Hepatocyte (in vitro differentiated cells): ENCODE results near the gene EYS. TPM values are rescaled to one million over a fixed set of nuclear protein-coding genes. Genes with fewer than 3 reads are reported as not detected.

Experiments used
- DNase-seq: peaks from one replicate; pipeline ENCODE4 v3.0.0-alpha.2; 2016; ENCODE audit warnings: low spot score
- H2AFZ ChIP-seq: fragments of 200-600 bp; sonication (generic); 2 replicates; pipeline ENCODE4 v1.6.0; 2016; ENCODE audit warnings: antibody characterized with exemption, mild to moderate bottlenecking
- H3K27ac ChIP-seq: fragments of 200-600 bp; sonication (generic); 2 replicates; pipeline ENCODE4 v1.5.1; 2016; ENCODE audit warnings: mild to moderate bottlenecking
- H3K27me3 ChIP-seq: fragments of 200-600 bp; sonication (generic); 2 replicates; pipeline ENCODE4 v1.6.1; 2016
- H3K36me3 ChIP-seq: fragments of 200-600 bp; sonication (generic); replicated peaks from 2 replicates; pipeline ENCODE4 v1.5.1; 2016; ENCODE audit warnings: low read depth; ENCODE audit not compliant: insufficient read depth
- H3K4me1 ChIP-seq: fragments of 200-600 bp; sonication (generic); 2 replicates; pipeline ENCODE4 v1.5.1; 2016; ENCODE audit warnings: mild to moderate bottlenecking, moderate library complexity; ENCODE audit not compliant: insufficient read depth
- H3K4me2 ChIP-seq: fragments of 200-600 bp; sonication (generic); 2 replicates; pipeline ENCODE4 v1.6.0; 2016
- H3K4me3 ChIP-seq: fragments of 200-600 bp; sonication (generic); 2 replicates; pipeline ENCODE4 v1.5.1; 2016; ENCODE audit warnings: mild to moderate bottlenecking
- H3K79me2 ChIP-seq: fragments of 200-600 bp; sonication (generic); 2 replicates; pipeline ENCODE4 v1.6.0; 2017; ENCODE audit warnings: mild to moderate bottlenecking
- H3K9me2 ChIP-seq: fragments of 200-600 bp; sonication (generic); replicated peaks from 2 replicates; pipeline ENCODE4 v1.6.0; 2017; ENCODE audit warnings: mild to moderate bottlenecking; ENCODE audit not compliant: insufficient read depth
- H3K9me3 ChIP-seq: fragments of 200-600 bp; sonication (generic); 2 replicates; pipeline ENCODE4 v1.5.1; 2016; ENCODE audit warnings: low read depth, mild to moderate bottlenecking
- H4K20me1 ChIP-seq: fragments of 200-600 bp; sonication (generic); 2 replicates; pipeline ENCODE4 v1.6.0; 2016; ENCODE audit warnings: mild to moderate bottlenecking; ENCODE audit not compliant: insufficient read depth, poor library complexity, severe bottlenecking
- CTCF ChIP-seq: fragments of 200-600 bp; sonication (generic); IDR thresholded peaks from 2 replicates; pipeline ENCODE4 v1.5.1; 2016; ENCODE audit warnings: antibody characterized with exemption, mild to moderate bottlenecking; ENCODE audit not compliant: poor library complexity
- EZH2 ChIP-seq: fragments of 200-600 bp; sonication (generic); IDR thresholded peaks from 2 replicates; pipeline ENCODE4 v1.6.1; 2016; ENCODE audit warnings: antibody characterized with exemption, mild to moderate bottlenecking, borderline replicate concordance
- EZH2phosphoT487 ChIP-seq: fragments of 200-600 bp; sonication (generic); IDR thresholded peaks from one replicate; pipeline ENCODE4 v1.6.1; 2018; ENCODE audit warnings: antibody characterized with exemption, mild to moderate bottlenecking, low read depth, moderate library complexity; ENCODE audit not compliant: unreplicated experiment, severe bottlenecking
- WGBS: methylation state at CpG from one replicate; pipeline ENCODE4 v1.1.6; 2016; ENCODE audit warnings: low lambda C conversion rate; ENCODE audit errors: missing lambda C conversion rate; 5-methylcytosine and 5-hydroxymethylcytosine counted together
- polyA plus RNA-seq: library from polyadenylated mRNA; unstranded; fragments of >200 nt; fragmentation: Nextera tagmentation; extraction: Ambion mirVana; gene quantifications from 2 replicates; pipeline ENCODE4 v1.2.1, GENCODE V29; 2016
- total RNA-seq: library from RNA; depleted of rRNA; stranded (reverse); fragments of >200 nt; gene quantifications from 2 replicates; pipeline ENCODE4 v1.2.3, GENCODE V29; 2014

The EYS gene
- total and polyA plus RNA-seq, 2 experiments from 2014 or later = 0.57 to 0.68 TPM

- H2AFZ ChIP-seq = no peak overlapping the region
- no peaks in the 10 kb centered on the region for H3K4me1 ChIP-seq
- DNase-seq = no peak
- no peaks in the 10 kb centered on the region for H3K36me3 ChIP-seq
- no peak overlapping the region for H3K4me3 ChIP-seq
- TF ChIP-seq CTCF = no peak
- TF ChIP-seq EZH2phosphoT487 = no peak
- TF ChIP-seq EZH2 = no peak
- 90% methylated on average over 6 of the region's 6 CpGs for WGBS
- H3K27me3 ChIP-seq = no peaks in the 10 kb centered on the region
- no peak overlapping the region for H3K4me2 ChIP-seq
- H3K9me2 ChIP-seq = no peaks in the 10 kb centered on the region
- no peaks in the 10 kb centered on the region for H3K79me2 ChIP-seq
- H3K9me3 ChIP-seq = no peaks in the 10 kb centered on the region
- no peaks in the 10 kb centered on the region for H4K20me1 ChIP-seq
- H3K27ac ChIP-seq = no peak overlapping the region
Measured at GRCh38 chr6:64861039-64861651, 845.9 kb downstream of the EYS start.

- WGBS = 85% methylated on average over 2 of the region's 2 CpGs
Measured at GRCh38 chr6:64860203-64860602, 846.8 kb downstream of the EYS start.

DNA sequence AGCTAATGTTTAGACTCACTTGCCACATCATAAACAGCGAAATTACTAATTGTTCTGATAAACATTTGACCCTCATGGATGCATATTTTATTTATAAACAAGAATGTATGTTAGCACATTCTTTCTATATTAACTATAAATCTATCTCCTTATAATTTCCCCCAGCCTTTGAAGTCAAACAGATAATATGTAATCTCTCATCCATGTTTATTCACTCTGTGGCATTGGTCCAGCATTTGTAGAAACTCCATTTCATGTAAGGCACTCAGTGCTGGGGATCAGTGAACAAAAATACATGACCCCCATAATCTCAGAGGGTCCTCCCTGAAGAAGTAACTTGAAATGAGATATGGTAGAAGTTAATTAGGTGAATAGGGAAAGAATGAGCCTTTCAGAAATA, 856.9 kb downstream of the EYS start:
- H3K36me3 ChIP-seq = no peaks in the 10 kb centered on the region
- no peaks in the 10 kb centered on the region for H3K9me3 ChIP-seq
- 68% methylated on average over 1 of the region's 1 CpG for WGBS
- no peak overlapping the region for H3K27ac ChIP-seq
- no peak overlapping the region for H3K4me3 ChIP-seq
- no peaks in the 10 kb centered on the region for H3K9me2 ChIP-seq
- TF ChIP-seq EZH2 = no peak
- no peak for TF ChIP-seq CTCF
- no peak for TF ChIP-seq EZH2phosphoT487
- H3K4me1 ChIP-seq = no peaks in the 10 kb centered on the region
- H3K27me3 ChIP-seq = no peaks in the 10 kb centered on the region
- no peak for DNase-seq
- H3K4me2 ChIP-seq = no peak overlapping the region
- no peaks in the 10 kb centered on the region for H4K20me1 ChIP-seq
- H3K79me2 ChIP-seq = no peaks in the 10 kb centered on the region
- H2AFZ ChIP-seq = no peak overlapping the region

More at GRCh38 chr6:64860203-64860602, 846.8 kb downstream of the EYS start:
- no peaks in the 10 kb centered on the region for H3K36me3 ChIP-seq
- no peak overlapping the region for H3K4me3 ChIP-seq
- no peaks in the 10 kb centered on the region for H3K27me3 ChIP-seq
- no peak overlapping the region for H3K4me2 ChIP-seq
- no peak overlapping the region for H3K27ac ChIP-seq
- H2AFZ ChIP-seq = no peak overlapping the region
- H3K79me2 ChIP-seq = no peaks in the 10 kb centered on the region
- no peaks in the 10 kb centered on the region for H3K9me2 ChIP-seq
- no peaks in the 10 kb centered on the region for H3K4me1 ChIP-seq
- DNase-seq = no peak
- H4K20me1 ChIP-seq = no peaks in the 10 kb centered on the region
- TF ChIP-seq EZH2 (no peak), EZH2phosphoT487 (no peak), CTCF (no peak)
- H3K9me3 ChIP-seq = no peaks in the 10 kb centered on the region
